H9 (cell line): Measurements from ENCODE around the gene CABP4. TPM values are rescaled to one million over a fixed set of nuclear protein-coding genes. Genes with fewer than 3 reads are reported as not detected.
"Not testable (repeated sequence)": the region's sequence is repeated elsewhere in the genome, so short reads cannot be mapped to it uniquely, and the experiment has no call there.

Source experiments
- DNase-seq: peaks from one replicate; pipeline ENCODE4 v3.0.0-alpha.2; 2017
- H2AFZ ChIP-seq: one replicate; pipeline ENCODE4 v1.6.1; 2013; ENCODE audit warnings: mild to moderate bottlenecking, low read length, control low read depth, moderate library complexity
- H2AK5ac ChIP-seq: 2 replicates; pipeline ENCODE4 v1.6.1; 2013; ENCODE audit warnings: low read length, control low read depth, mixed read lengths; ENCODE audit not compliant: insufficient read length
- H2BK120ac ChIP-seq: one replicate; pipeline ENCODE4 v1.6.1; 2013; ENCODE audit warnings: low read depth, mild to moderate bottlenecking, low read length, control low read depth, inconsistent platforms; ENCODE audit not compliant: poor library complexity, severe bottlenecking
- H2BK12ac ChIP-seq: 2 replicates; pipeline ENCODE4 v1.6.1; 2013; ENCODE audit warnings: low read length, control low read depth, mixed read lengths, low read depth; ENCODE audit not compliant: insufficient read length
- H2BK15ac ChIP-seq: 2 replicates; pipeline ENCODE4 v1.6.1; 2013; ENCODE audit warnings: low read depth, low read length, control low read depth
- H2BK20ac ChIP-seq: one replicate; pipeline ENCODE4 v1.6.1; 2013; ENCODE audit warnings: low read depth, mild to moderate bottlenecking, low read length, control low read depth, inconsistent platforms; ENCODE audit not compliant: poor library complexity, severe bottlenecking
- H2BK5ac ChIP-seq: 2 replicates; pipeline ENCODE4 v1.6.1; 2013; ENCODE audit warnings: low read length, control low read depth, mixed read lengths; ENCODE audit not compliant: insufficient read length
- H3K14ac ChIP-seq: 2 replicates; pipeline ENCODE4 v1.6.1; 2013; ENCODE audit warnings: low read length, control low read depth; ENCODE audit not compliant: insufficient read depth
- H3K18ac ChIP-seq: 2 replicates; pipeline ENCODE4 v1.6.1; 2013; ENCODE audit warnings: low read depth, mild to moderate bottlenecking, mixed read lengths, low read length, control low read depth; ENCODE audit not compliant: insufficient read length
- H3K23ac ChIP-seq: 2 replicates; pipeline ENCODE4 v1.6.1; 2013; ENCODE audit warnings: low read length, control low read depth, mixed read lengths, low read depth; ENCODE audit not compliant: insufficient read length
- H3K23me2 ChIP-seq: 2 replicates; pipeline ENCODE4 v1.6.1; 2013; ENCODE audit warnings: low read depth, mild to moderate bottlenecking, mixed read lengths, low read length, control low read depth; ENCODE audit not compliant: insufficient read length, poor library complexity, severe bottlenecking
- H3K27ac ChIP-seq: 2 replicates; pipeline ENCODE4 v1.5.1; 2013; ENCODE audit warnings: low read length, control low read depth, mixed read lengths, low read depth; ENCODE audit not compliant: insufficient read length
- H3K27me3 ChIP-seq: 2 replicates; pipeline ENCODE4 v1.6.1; 2013; ENCODE audit warnings: low read length, control low read depth, inconsistent platforms; ENCODE audit not compliant: insufficient read depth
- H3K4ac ChIP-seq: 2 replicates; pipeline ENCODE4 v1.6.1; 2013; ENCODE audit warnings: low read depth, mild to moderate bottlenecking, control low read depth, inconsistent platforms, low read length, moderate library complexity
- H3K4me1 ChIP-seq: 2 replicates; pipeline ENCODE4 v1.6.1; 2013; ENCODE audit warnings: low read length, control low read depth, inconsistent platforms; ENCODE audit not compliant: insufficient read depth
- H3K4me2 ChIP-seq: 2 replicates; pipeline ENCODE4 v1.6.1; 2013; ENCODE audit warnings: low read length, control low read depth, mixed read lengths; ENCODE audit not compliant: insufficient read length, insufficient read depth
- H3K56ac ChIP-seq: 2 replicates; pipeline ENCODE4 v1.6.1; 2013; ENCODE audit warnings: low read depth, mild to moderate bottlenecking, mixed read lengths, low read length, control low read depth; ENCODE audit not compliant: insufficient read length
- H3K79me1 ChIP-seq: 2 replicates; pipeline ENCODE4 v1.6.1; 2013; ENCODE audit warnings: low read depth, mild to moderate bottlenecking, moderate library complexity, low read length, control low read depth, inconsistent platforms; ENCODE audit not compliant: insufficient read depth, poor library complexity, severe bottlenecking
- H3K79me2 ChIP-seq: 2 replicates; pipeline ENCODE4 v1.6.1; 2013; ENCODE audit warnings: low read length, control low read depth, inconsistent platforms; ENCODE audit not compliant: insufficient read depth
- H3K9ac ChIP-seq: 2 replicates; pipeline ENCODE4 v1.6.1; 2013; ENCODE audit warnings: low read length, control low read depth, mixed read lengths; ENCODE audit not compliant: insufficient read length; ENCODE audit errors: extremely low read depth
- H3K9me3 ChIP-seq: one replicate; pipeline ENCODE4 v1.6.1; 2013; ENCODE audit warnings: low read depth, low read length, inconsistent platforms; ENCODE audit not compliant: control insufficient read depth
- H3T11ph ChIP-seq: one replicate; pipeline ENCODE4 v1.6.1; 2013; ENCODE audit warnings: mild to moderate bottlenecking, low read length, control low read depth, inconsistent platforms
- H4K20me1 ChIP-seq: one replicate; pipeline ENCODE4 v1.6.1; 2013; ENCODE audit not compliant: control insufficient read depth, insufficient read length, insufficient read depth
- H4K5ac ChIP-seq: 2 replicates; pipeline ENCODE4 v1.6.1; 2013; ENCODE audit warnings: low read depth, mild to moderate bottlenecking, mixed read lengths, low read length, control low read depth; ENCODE audit not compliant: insufficient read length
- H4K8ac ChIP-seq: replicated peaks from 2 replicates; pipeline ENCODE4 v1.6.1; 2013; ENCODE audit warnings: low read length, control low read depth, mixed read lengths, low read depth; ENCODE audit not compliant: insufficient read length
- H4K91ac ChIP-seq: 2 replicates; pipeline ENCODE4 v1.6.1; 2013; ENCODE audit warnings: low read depth, mild to moderate bottlenecking, moderate library complexity, mixed read lengths, low read length, control low read depth; ENCODE audit not compliant: insufficient read length
- H3K27ac Mint-ChIP-seq, 3 experiments: 2 replicates in 2 of 3; 3 replicates in 1 of 3; pipeline ENCODE4 v1.8.0; 2020 to 2021; ENCODE audit warnings: mixed read lengths in 3 of 3, mild to moderate bottlenecking in 1 of 3, moderate library complexity in 1 of 3
- H3K27me3 Mint-ChIP-seq: 2 replicates; pipeline ENCODE4 v1.8.0; 2021; ENCODE audit warnings: low read depth, mild to moderate bottlenecking, moderate library complexity, mixed read lengths
- H3K36me3 Mint-ChIP-seq, 3 experiments: 2 replicates in 2 of 3; 3 replicates in 1 of 3; pipeline ENCODE4 v1.8.0; 2020 to 2021; ENCODE audit warnings: low read depth in 3 of 3, mixed read lengths in 3 of 3; ENCODE audit not compliant: insufficient read depth in 1 of 3
- H3K4me1 Mint-ChIP-seq, 2 experiments: 2 replicates each; pipeline ENCODE4 v1.8.0; 2020; ENCODE audit warnings: mixed read lengths in 2 of 2
- H3K4me3 Mint-ChIP-seq, 2 experiments: 2 replicates in 1 of 2; 3 replicates in 1 of 2; pipeline ENCODE4 v1.8.0; 2020 to 2021; ENCODE audit warnings: mild to moderate bottlenecking in 2 of 2, mixed read lengths in 2 of 2, moderate library complexity in 1 of 2
- H3K9me3 Mint-ChIP-seq, 2 experiments: 2 replicates in 1 of 2; 3 replicates in 1 of 2; pipeline ENCODE4 v1.8.0; 2020; ENCODE audit warnings: mild to moderate bottlenecking in 2 of 2, mixed read lengths in 2 of 2, moderate library complexity in 1 of 2
- WGBS: extraction: QIAGEN DNeasy Blood & Tissue Kit; methylation state at CpG from one replicate; pipeline ENCODE4 v1.1.7; 2013; ENCODE audit warnings: missing lambda C conversion rate, low lambda C conversion rate, mixed read lengths; ENCODE audit not compliant: insufficient read length; ENCODE audit errors: extremely low coverage; 5-methylcytosine and 5-hydroxymethylcytosine counted together
- total RNA-seq: library from RNA; stranded (reverse); gene quantifications from 2 replicates; pipeline ENCODE4 v1.2.1, GENCODE V29; 2021
- TF ChIP-seq, protein P1 (sequence below): fragments of 200-600 bp; sonication (generic); conservative IDR thresholded peaks from 3 replicates; pipeline ENCODE4 v1.8.0; 2021; ENCODE audit warnings: antibody characterized with exemption, mild to moderate bottlenecking

CABP4 gene
- total RNA-seq, 1 experiment from 2014 or later: not detected

DNA sequence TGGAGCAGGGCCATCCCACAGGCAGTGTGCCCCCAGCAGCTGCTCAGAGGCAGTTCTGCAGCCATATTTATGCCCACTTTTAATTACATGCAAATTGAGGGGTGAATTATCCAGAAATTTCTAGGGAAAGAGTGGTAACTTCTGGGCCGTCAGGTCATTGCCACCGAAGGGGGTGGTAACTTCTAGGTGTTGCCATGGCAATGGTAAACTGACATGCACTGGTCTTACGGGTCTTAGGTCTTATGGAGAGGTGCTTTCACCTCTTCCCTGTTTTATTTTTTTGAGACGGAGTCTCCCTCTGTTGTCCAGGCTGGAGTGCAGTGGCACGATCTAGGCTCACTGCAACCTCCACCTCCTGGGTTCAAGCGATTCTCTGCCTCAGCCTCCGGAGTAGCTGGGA lies 17.7 kb downstream of the CABP4 start:
- TF ChIP-seq, protein P1, sequence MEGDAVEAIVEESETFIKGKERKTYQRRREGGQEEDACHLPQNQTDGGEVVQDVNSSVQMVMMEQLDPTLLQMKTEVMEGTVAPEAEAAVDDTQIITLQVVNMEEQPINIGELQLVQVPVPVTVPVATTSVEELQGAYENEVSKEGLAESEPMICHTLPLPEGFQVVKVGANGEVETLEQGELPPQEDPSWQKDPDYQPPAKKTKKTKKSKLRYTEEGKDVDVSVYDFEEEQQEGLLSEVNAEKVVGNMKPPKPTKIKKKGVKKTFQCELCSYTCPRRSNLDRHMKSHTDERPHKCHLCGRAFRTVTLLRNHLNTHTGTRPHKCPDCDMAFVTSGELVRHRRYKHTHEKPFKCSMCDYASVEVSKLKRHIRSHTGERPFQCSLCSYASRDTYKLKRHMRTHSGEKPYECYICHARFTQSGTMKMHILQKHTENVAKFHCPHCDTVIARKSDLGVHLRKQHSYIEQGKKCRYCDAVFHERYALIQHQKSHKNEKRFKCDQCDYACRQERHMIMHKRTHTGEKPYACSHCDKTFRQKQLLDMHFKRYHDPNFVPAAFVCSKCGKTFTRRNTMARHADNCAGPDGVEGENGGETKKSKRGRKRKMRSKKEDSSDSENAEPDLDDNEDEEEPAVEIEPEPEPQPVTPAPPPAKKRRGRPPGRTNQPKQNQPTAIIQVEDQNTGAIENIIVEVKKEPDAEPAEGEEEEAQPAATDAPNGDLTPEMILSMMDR: no peak
- Histone ChIP-seq H2BK12ac (no peak overlapping the region), H2AFZ (no peak overlapping the region), H3K9ac (no peak overlapping the region), H3K56ac (no peak overlapping the region), H3K79me2 (no peaks in the 10 kb centered on the region), H2BK120ac (no peak overlapping the region), H4K91ac (no peak overlapping the region), H3K27ac (no peak overlapping the region), H3T11ph (no peak overlapping the region), H3K27me3 (peaks cover 3% of the 10 kb centered on the region; the same call in 1 of the 2 replicates), H4K20me1 (no peaks in the 10 kb centered on the region), H4K5ac (no peak overlapping the region), H2AK5ac (no peak overlapping the region), H2BK20ac (no peak overlapping the region), H2BK15ac (no peak overlapping the region), H3K14ac (no peak overlapping the region), H3K9me3 (no peaks in the 10 kb centered on the region), H3K4me1 (no peaks in the 10 kb centered on the region; the same call in 1 of the 2 replicates), H3K18ac (no peak overlapping the region), H3K4ac (no peak overlapping the region), H2BK5ac (no peak overlapping the region), H4K8ac (no peak overlapping the region), H3K4me2 (no peak overlapping the region), H3K23ac (no peak overlapping the region), H3K23me2 (peaks cover 5% of the 10 kb centered on the region), H3K79me1 (no peaks in the 10 kb centered on the region)
- no peak overlapping the region for H3K27ac Mint-ChIP-seq
- no peak overlapping the region for H3K4me3 Mint-ChIP-seq
- peaks cover under 1 to 6% of the 10 kb centered on the region in 2 experiments; a peak in 2 of 5 replicates for H3K9me3 Mint-ChIP-seq
- no peaks in the 10 kb centered on the region; a peak in 1 of 7 replicates for H3K36me3 Mint-ChIP-seq
- no CpG with 5 or more reads among the region's 7 CpGs for WGBS
- H3K27me3 Mint-ChIP-seq: peaks cover 19% of the 10 kb centered on the region
- no peak for DNase-seq
- peaks cover 9 to 10% of the 10 kb centered on the region in 2 experiments for H3K4me1 Mint-ChIP-seq

GRCh38 chr11:67476692-67477091 lies 21.5 kb downstream of the CABP4 start:
- H3K27ac Mint-ChIP-seq, H2BK15ac ChIP-seq, H4K20me1 ChIP-seq, H2BK120ac ChIP-seq, H2BK12ac ChIP-seq, H2AK5ac ChIP-seq, H3K18ac ChIP-seq, H3K23ac ChIP-seq, H3K56ac ChIP-seq, H4K8ac ChIP-seq, H2AFZ ChIP-seq, H3K4ac ChIP-seq, H3K9me3 ChIP-seq, H3K4me1 ChIP-seq, H3K9ac ChIP-seq, DNase-seq, H3K79me2 ChIP-seq, H2BK5ac ChIP-seq, H4K91ac ChIP-seq, H3K27ac ChIP-seq, H3K14ac ChIP-seq, H3K4me2 ChIP-seq, H3K4me1 Mint-ChIP-seq, H3K79me1 ChIP-seq, H3K36me3 Mint-ChIP-seq, H2BK20ac ChIP-seq, H4K5ac ChIP-seq, H3K4me3 Mint-ChIP-seq, H3T11ph ChIP-seq, H3K27me3 ChIP-seq, H3K9me3 Mint-ChIP-seq, H3K23me2 ChIP-seq: not testable (repeated sequence)
- peaks cover 20% of the 10 kb centered on the region for H3K27me3 Mint-ChIP-seq
- no CpG with 5 or more reads among the region's 10 CpGs for WGBS
